H9 (cell line): Measurements from ENCODE around the gene ELF3. TPM values are rescaled to one million over a fixed set of nuclear protein-coding genes. Genes with fewer than 3 reads are reported as not detected.

ENCODE experiments used
- DNase-seq: peaks from one replicate; pipeline ENCODE4 v3.0.0-alpha.2; 2017
- H2AFZ ChIP-seq: one replicate; pipeline ENCODE4 v1.6.1; 2013; ENCODE audit warnings: mild to moderate bottlenecking, low read length, control low read depth, moderate library complexity
- H2AK5ac ChIP-seq: 2 replicates; pipeline ENCODE4 v1.6.1; 2013; ENCODE audit warnings: low read length, control low read depth, mixed read lengths; ENCODE audit not compliant: insufficient read length
- H2BK120ac ChIP-seq: one replicate; pipeline ENCODE4 v1.6.1; 2013; ENCODE audit warnings: low read depth, mild to moderate bottlenecking, low read length, control low read depth, inconsistent platforms; ENCODE audit not compliant: poor library complexity, severe bottlenecking
- H2BK12ac ChIP-seq: 2 replicates; pipeline ENCODE4 v1.6.1; 2013; ENCODE audit warnings: low read length, control low read depth, mixed read lengths, low read depth; ENCODE audit not compliant: insufficient read length
- H2BK15ac ChIP-seq: 2 replicates; pipeline ENCODE4 v1.6.1; 2013; ENCODE audit warnings: low read depth, low read length, control low read depth
- H2BK20ac ChIP-seq: one replicate; pipeline ENCODE4 v1.6.1; 2013; ENCODE audit warnings: low read depth, mild to moderate bottlenecking, low read length, control low read depth, inconsistent platforms; ENCODE audit not compliant: poor library complexity, severe bottlenecking
- H2BK5ac ChIP-seq: 2 replicates; pipeline ENCODE4 v1.6.1; 2013; ENCODE audit warnings: low read length, control low read depth, mixed read lengths; ENCODE audit not compliant: insufficient read length
- H3K14ac ChIP-seq: 2 replicates; pipeline ENCODE4 v1.6.1; 2013; ENCODE audit warnings: low read length, control low read depth; ENCODE audit not compliant: insufficient read depth
- H3K18ac ChIP-seq: 2 replicates; pipeline ENCODE4 v1.6.1; 2013; ENCODE audit warnings: low read depth, mild to moderate bottlenecking, mixed read lengths, low read length, control low read depth; ENCODE audit not compliant: insufficient read length
- H3K23ac ChIP-seq: 2 replicates; pipeline ENCODE4 v1.6.1; 2013; ENCODE audit warnings: low read length, control low read depth, mixed read lengths, low read depth; ENCODE audit not compliant: insufficient read length
- H3K23me2 ChIP-seq: 2 replicates; pipeline ENCODE4 v1.6.1; 2013; ENCODE audit warnings: low read depth, mild to moderate bottlenecking, mixed read lengths, low read length, control low read depth; ENCODE audit not compliant: insufficient read length, poor library complexity, severe bottlenecking
- H3K27ac ChIP-seq: 2 replicates; pipeline ENCODE4 v1.5.1; 2013; ENCODE audit warnings: low read length, control low read depth, mixed read lengths, low read depth; ENCODE audit not compliant: insufficient read length
- H3K27me3 ChIP-seq: 2 replicates; pipeline ENCODE4 v1.6.1; 2013; ENCODE audit warnings: low read length, control low read depth, inconsistent platforms; ENCODE audit not compliant: insufficient read depth
- H3K4ac ChIP-seq: 2 replicates; pipeline ENCODE4 v1.6.1; 2013; ENCODE audit warnings: low read depth, mild to moderate bottlenecking, control low read depth, inconsistent platforms, low read length, moderate library complexity
- H3K4me1 ChIP-seq: 2 replicates; pipeline ENCODE4 v1.6.1; 2013; ENCODE audit warnings: low read length, control low read depth, inconsistent platforms; ENCODE audit not compliant: insufficient read depth
- H3K4me2 ChIP-seq: 2 replicates; pipeline ENCODE4 v1.6.1; 2013; ENCODE audit warnings: low read length, control low read depth, mixed read lengths; ENCODE audit not compliant: insufficient read length, insufficient read depth
- H3K56ac ChIP-seq: 2 replicates; pipeline ENCODE4 v1.6.1; 2013; ENCODE audit warnings: low read depth, mild to moderate bottlenecking, mixed read lengths, low read length, control low read depth; ENCODE audit not compliant: insufficient read length
- H3K79me1 ChIP-seq: 2 replicates; pipeline ENCODE4 v1.6.1; 2013; ENCODE audit warnings: low read depth, mild to moderate bottlenecking, moderate library complexity, low read length, control low read depth, inconsistent platforms; ENCODE audit not compliant: insufficient read depth, poor library complexity, severe bottlenecking
- H3K79me2 ChIP-seq: 2 replicates; pipeline ENCODE4 v1.6.1; 2013; ENCODE audit warnings: low read length, control low read depth, inconsistent platforms; ENCODE audit not compliant: insufficient read depth
- H3K9ac ChIP-seq: 2 replicates; pipeline ENCODE4 v1.6.1; 2013; ENCODE audit warnings: low read length, control low read depth, mixed read lengths; ENCODE audit not compliant: insufficient read length; ENCODE audit errors: extremely low read depth
- H3K9me3 ChIP-seq: one replicate; pipeline ENCODE4 v1.6.1; 2013; ENCODE audit warnings: low read depth, low read length, inconsistent platforms; ENCODE audit not compliant: control insufficient read depth
- H3T11ph ChIP-seq: one replicate; pipeline ENCODE4 v1.6.1; 2013; ENCODE audit warnings: mild to moderate bottlenecking, low read length, control low read depth, inconsistent platforms
- H4K20me1 ChIP-seq: one replicate; pipeline ENCODE4 v1.6.1; 2013; ENCODE audit not compliant: control insufficient read depth, insufficient read length, insufficient read depth
- H4K5ac ChIP-seq: 2 replicates; pipeline ENCODE4 v1.6.1; 2013; ENCODE audit warnings: low read depth, mild to moderate bottlenecking, mixed read lengths, low read length, control low read depth; ENCODE audit not compliant: insufficient read length
- H4K8ac ChIP-seq: replicated peaks from 2 replicates; pipeline ENCODE4 v1.6.1; 2013; ENCODE audit warnings: low read length, control low read depth, mixed read lengths, low read depth; ENCODE audit not compliant: insufficient read length
- H4K91ac ChIP-seq: 2 replicates; pipeline ENCODE4 v1.6.1; 2013; ENCODE audit warnings: low read depth, mild to moderate bottlenecking, moderate library complexity, mixed read lengths, low read length, control low read depth; ENCODE audit not compliant: insufficient read length
- H3K27ac Mint-ChIP-seq, 3 experiments: 2 replicates in 2 of 3; 3 replicates in 1 of 3; pipeline ENCODE4 v1.8.0; 2020 to 2021; ENCODE audit warnings: mixed read lengths in 3 of 3, mild to moderate bottlenecking in 1 of 3, moderate library complexity in 1 of 3
- H3K27me3 Mint-ChIP-seq: 2 replicates; pipeline ENCODE4 v1.8.0; 2021; ENCODE audit warnings: low read depth, mild to moderate bottlenecking, moderate library complexity, mixed read lengths
- H3K36me3 Mint-ChIP-seq, 3 experiments: 2 replicates in 2 of 3; 3 replicates in 1 of 3; pipeline ENCODE4 v1.8.0; 2020 to 2021; ENCODE audit warnings: low read depth in 3 of 3, mixed read lengths in 3 of 3; ENCODE audit not compliant: insufficient read depth in 1 of 3
- H3K4me1 Mint-ChIP-seq, 2 experiments: 2 replicates each; pipeline ENCODE4 v1.8.0; 2020; ENCODE audit warnings: mixed read lengths in 2 of 2
- H3K4me3 Mint-ChIP-seq, 2 experiments: 2 replicates in 1 of 2; 3 replicates in 1 of 2; pipeline ENCODE4 v1.8.0; 2020 to 2021; ENCODE audit warnings: mild to moderate bottlenecking in 2 of 2, mixed read lengths in 2 of 2, moderate library complexity in 1 of 2
- H3K9me3 Mint-ChIP-seq, 2 experiments: 2 replicates in 1 of 2; 3 replicates in 1 of 2; pipeline ENCODE4 v1.8.0; 2020; ENCODE audit warnings: mild to moderate bottlenecking in 2 of 2, mixed read lengths in 2 of 2, moderate library complexity in 1 of 2
- WGBS: extraction: QIAGEN DNeasy Blood & Tissue Kit; methylation state at CpG from one replicate; pipeline ENCODE4 v1.1.7; 2013; ENCODE audit warnings: missing lambda C conversion rate, low lambda C conversion rate, mixed read lengths; ENCODE audit not compliant: insufficient read length; ENCODE audit errors: extremely low coverage; 5-methylcytosine and 5-hydroxymethylcytosine counted together
- total RNA-seq: library from RNA; stranded (reverse); gene quantifications from 2 replicates; pipeline ENCODE4 v1.2.1, GENCODE V29; 2021
- TF ChIP-seq, protein P1 (sequence below): fragments of 200-600 bp; sonication (generic); conservative IDR thresholded peaks from 3 replicates; pipeline ENCODE4 v1.8.0; 2021; ENCODE audit warnings: antibody characterized with exemption, mild to moderate bottlenecking

ELF3 gene
- total RNA-seq, 1 experiment from 2014 or later: 10.4 TPM

DNA sequence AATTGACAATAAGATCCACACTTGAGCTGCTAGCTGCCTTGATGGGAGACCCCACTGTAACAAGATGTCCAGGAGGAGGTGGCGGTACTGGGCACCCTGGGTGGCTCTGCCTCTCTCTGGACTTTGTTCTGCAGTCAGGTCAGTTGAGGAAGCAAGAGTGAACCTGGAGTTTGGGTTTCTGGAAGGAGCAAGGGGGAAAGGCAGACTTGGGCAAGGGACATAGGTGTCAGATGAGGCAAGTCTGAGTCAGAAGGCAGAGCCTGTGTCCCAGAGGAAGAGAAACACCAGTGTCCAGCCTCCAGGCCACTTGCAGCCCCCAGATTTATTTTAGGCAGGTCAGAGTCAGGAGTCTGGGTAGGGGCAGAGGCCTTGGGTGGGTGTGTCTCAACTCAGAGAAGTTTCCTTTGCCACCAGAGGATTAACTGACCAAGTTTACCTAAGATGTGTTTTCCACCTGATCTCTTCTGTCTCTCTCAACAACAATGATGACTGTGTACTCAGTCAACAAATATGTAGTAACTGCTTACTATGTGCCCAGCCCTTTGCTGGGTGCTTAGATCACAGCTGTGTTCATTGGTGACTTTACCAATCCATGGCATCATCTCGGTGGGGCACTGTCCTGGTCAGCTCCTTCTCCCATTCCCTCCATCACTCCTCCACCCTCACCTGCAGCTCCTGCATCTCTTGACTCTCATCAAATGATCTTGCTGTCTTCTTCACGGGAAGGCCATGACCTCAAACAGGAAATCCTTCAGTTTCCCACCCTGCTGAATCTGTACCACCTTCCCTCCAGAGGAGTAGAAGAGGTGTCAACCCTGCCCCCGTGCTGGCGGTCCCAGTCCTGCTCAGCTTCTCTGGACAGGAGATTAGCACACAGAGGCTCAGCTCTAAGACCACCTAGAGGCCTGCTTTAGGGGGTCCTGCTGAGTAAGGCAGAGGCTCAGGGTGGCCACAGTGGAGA, 36.6 kb downstream of the ELF3 start:
- Histone ChIP-seq H2AFZ (no peak overlapping the region), H2BK20ac (no peak overlapping the region), H3K56ac (no peak overlapping the region), H2BK120ac (no peak overlapping the region), H2AK5ac (no peak overlapping the region), H4K91ac (no peak overlapping the region), H4K20me1 (no peaks in the 10 kb centered on the region), H3K79me2 (no peaks in the 10 kb centered on the region), H3T11ph (no peak overlapping the region), H4K5ac (no peak overlapping the region), H4K8ac (no peak overlapping the region), H3K23ac (no peak overlapping the region), H3K27me3 (no peaks in the 10 kb centered on the region; the same call in 1 of the 2 replicates), H3K9me3 (no peaks in the 10 kb centered on the region), H3K23me2 (no peaks in the 10 kb centered on the region), H3K27ac (no peak overlapping the region), H2BK15ac (no peak overlapping the region), H2BK12ac (no peak overlapping the region), H3K18ac (peak overlapping the region; percentile 23), H2BK5ac (no peak overlapping the region), H3K4me2 (no peak overlapping the region), H3K79me1 (no peaks in the 10 kb centered on the region), H3K4me1 (no peaks in the 10 kb centered on the region), H3K14ac (no peak overlapping the region; the same call in 1 of the 2 replicates), H3K9ac (no peak overlapping the region), H3K4ac (no peak overlapping the region)
- Mint-ChIP-seq H3K9me3 (no peaks in the 10 kb centered on the region), H3K36me3 (no peaks in the 10 kb centered on the region), H3K4me1 (no peaks in the 10 kb centered on the region), H3K27ac (peak overlapping the region in 1 of 3 experiments; percentile 33; a peak in 1 of 7 replicates), H3K27me3 (peaks cover 2% of the 10 kb centered on the region; the same call in 1 of the 2 replicates), H3K4me3 (no peak overlapping the region)
- DNase-seq: no peak
- WGBS: no CpG with 5 or more reads among the region's 5 CpGs
- TF ChIP-seq, protein P1, sequence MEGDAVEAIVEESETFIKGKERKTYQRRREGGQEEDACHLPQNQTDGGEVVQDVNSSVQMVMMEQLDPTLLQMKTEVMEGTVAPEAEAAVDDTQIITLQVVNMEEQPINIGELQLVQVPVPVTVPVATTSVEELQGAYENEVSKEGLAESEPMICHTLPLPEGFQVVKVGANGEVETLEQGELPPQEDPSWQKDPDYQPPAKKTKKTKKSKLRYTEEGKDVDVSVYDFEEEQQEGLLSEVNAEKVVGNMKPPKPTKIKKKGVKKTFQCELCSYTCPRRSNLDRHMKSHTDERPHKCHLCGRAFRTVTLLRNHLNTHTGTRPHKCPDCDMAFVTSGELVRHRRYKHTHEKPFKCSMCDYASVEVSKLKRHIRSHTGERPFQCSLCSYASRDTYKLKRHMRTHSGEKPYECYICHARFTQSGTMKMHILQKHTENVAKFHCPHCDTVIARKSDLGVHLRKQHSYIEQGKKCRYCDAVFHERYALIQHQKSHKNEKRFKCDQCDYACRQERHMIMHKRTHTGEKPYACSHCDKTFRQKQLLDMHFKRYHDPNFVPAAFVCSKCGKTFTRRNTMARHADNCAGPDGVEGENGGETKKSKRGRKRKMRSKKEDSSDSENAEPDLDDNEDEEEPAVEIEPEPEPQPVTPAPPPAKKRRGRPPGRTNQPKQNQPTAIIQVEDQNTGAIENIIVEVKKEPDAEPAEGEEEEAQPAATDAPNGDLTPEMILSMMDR: no peak
